Motor neuron (in vitro differentiated cells): ENCODE results near the gene BEND4. TPM values are rescaled to one million over a fixed set of nuclear protein-coding genes. Genes with fewer than 3 reads are reported as not detected.

Experiments
- ATAC-seq, 8 experiments: fragments of 200-7000 bp; cut with Tn5 transposase; replicated peaks in 6 of 8; 2 replicates each; pipeline ENCODE4 v1.8.0; 2021; ENCODE audit warnings: mild to moderate bottlenecking in 8 of 8, moderate library complexity in 8 of 8
- H3K27ac ChIP-seq, 2 donors: fragments of 250-450 bp; sonication (Bioruptor Pico); 2 replicates each; pipeline ENCODE4 v1.9.0; 2021; ENCODE audit warnings: antibody characterized with exemption in 2 of 2, mild to moderate bottlenecking in 2 of 2, moderate library complexity in 1 of 2
- H3K4me1 ChIP-seq, 2 donors: fragments of 250-450 bp; sonication (Bioruptor Pico); replicated peaks in 1 of 2; 2 replicates each; pipeline ENCODE4 v1.6.1; 2021; ENCODE audit warnings: antibody characterized with exemption in 2 of 2, mild to moderate bottlenecking in 2 of 2, moderate library complexity in 1 of 2
- H3K4me3 ChIP-seq, 5 donors: fragments of 250-450 bp; sonication (Bioruptor Pico); 2 replicates each; pipeline ENCODE4 v1.9.0; 2021; ENCODE audit warnings: antibody characterized with exemption in 5 of 5, mild to moderate bottlenecking in 5 of 5, moderate library complexity in 4 of 5
- WGBS, 10 experiments: fragments of 450-650 bp; shearing (Covaris generic); methylation state at CpG; one replicate each; pipeline ENCODE4 v1.0.0; 2022; 5-methylcytosine and 5-hydroxymethylcytosine counted together
- in situ Hi-C, 9 experiments: fragments of 400-800 bp; cut with MboI; loops; one replicate each; pipeline ENCODE4 v1.15.0; 2021; ENCODE audit warnings: low sequenced_read_pairs in 9 of 9, low pct_unique_long_range_greater_than_20kb in 2 of 9; ENCODE audit not compliant: unreplicated experiment in 9 of 9
- total RNA-seq, 8 experiments: library from RNA; unstranded; fragments of 300-600 nt; gene quantifications; 2 replicates each; pipeline versions ENCODE4 v1.2.3 to v1.2.4, GENCODE V29; 2022

BEND4 gene
- total RNA-seq, 8 experiments from 2014 or later, result 0.04 to 4.3 (median 3.0) TPM

- H3K4me1 ChIP-seq, result no peaks in the 10 kb centered on the region
- no peak overlapping the region for H3K27ac ChIP-seq
- ATAC-seq, result no peak
- in situ Hi-C loops, result no loop called here
- H3K4me3 ChIP-seq, result no peak overlapping the region
These were observed 74.2 kb downstream of the BEND4 start for GRCh38 chr4:42078184-42078801.

- in situ Hi-C loops, result no loop called here
- ATAC-seq, result peak in 2 of 8 experiments; percentile 15 to 80
- 80 to 100% (median 100%) methylated on average over 1 of the region's 1 CpG; no CpG with 5 or more reads in 4 of the 10 experiments for WGBS, 10 experiments
- Histone ChIP-seq H3K27ac (no peak overlapping the region), H3K4me1 (no peaks in the 10 kb centered on the region), H3K4me3 (no peak overlapping the region)
These were observed 78.2 kb downstream of the BEND4 start for GRCh38 chr4:42074294-42074693.

- Histone ChIP-seq H3K27ac (no peak overlapping the region), H3K4me3 (no peak overlapping the region), H3K4me1 (no peaks in the 10 kb centered on the region)
- WGBS, 10 experiments, result 91 to 100% (median 100%) methylated on average over 1 to 4 of the region's 4 CpGs; no CpG with 5 or more reads in 1 of the 10 experiments
- ATAC-seq, result no peak
- in situ Hi-C loops, result no loop called here
These were observed 82.0 kb downstream of the BEND4 start for GRCh38 chr4:42070463-42070862.

GRCh38 chr4:42067264-42067663, 85.2 kb downstream of the BEND4 start:
- no peak overlapping the region for H3K27ac ChIP-seq
- in situ Hi-C loops, result no loop called here
- H3K4me3 ChIP-seq, result no peak overlapping the region
- no peak for ATAC-seq
- H3K4me1 ChIP-seq, result no peaks in the 10 kb centered on the region
- 0 to 100% (median 90%) methylated on average over 1 to 2 of the region's 2 CpGs; no CpG with 5 or more reads in 2 of the 10 experiments for WGBS, 10 experiments

GRCh38 chr4:42066402-42066801, 86.1 kb downstream of the BEND4 start:
- in situ Hi-C loops, result no loop called here
- 90 to 100% (median 100%) methylated on average over 2 of the region's 2 CpGs; no CpG with 5 or more reads in 1 of the 10 experiments for WGBS, 10 experiments
- Histone ChIP-seq H3K4me3 (no peak overlapping the region), H3K27ac (no peak overlapping the region), H3K4me1 (no peaks in the 10 kb centered on the region)
- no peak for ATAC-seq

Other genes starting within 250 kb of the BEND4 start
- 10 to 100 TPM; 36.4 to 71.9 (median 51.5) TPM for gene TMEM33, start 217.2 kb downstream of the BEND4 start, total RNA-seq
- gene DCAF4L1, start 170.9 kb downstream of the BEND4 start, total RNA-seq, result under 1 TPM; 0.25 to 0.95 (median 0.48) TPM
- 10 to 100 TPM; 37.1 to 67.5 (median 53.6) TPM for gene SLC30A9, start 162.1 kb downstream of the BEND4 start, total RNA-seq
- gene SHISA3, start 244.8 kb upstream of the BEND4 start, total RNA-seq, result 10 to 100 TPM in 1 of 8 experiments, 1 to 10 TPM in 4, under 1 TPM in 1, not detected in 2; 0.45 to 10.2 (median 3.8) TPM